ENCODE results near the gene LPIN1.
A peak's percentile ranks its signal among the peaks of the same experiment; 100 is the strongest.

LPIN1 gene

DNA sequence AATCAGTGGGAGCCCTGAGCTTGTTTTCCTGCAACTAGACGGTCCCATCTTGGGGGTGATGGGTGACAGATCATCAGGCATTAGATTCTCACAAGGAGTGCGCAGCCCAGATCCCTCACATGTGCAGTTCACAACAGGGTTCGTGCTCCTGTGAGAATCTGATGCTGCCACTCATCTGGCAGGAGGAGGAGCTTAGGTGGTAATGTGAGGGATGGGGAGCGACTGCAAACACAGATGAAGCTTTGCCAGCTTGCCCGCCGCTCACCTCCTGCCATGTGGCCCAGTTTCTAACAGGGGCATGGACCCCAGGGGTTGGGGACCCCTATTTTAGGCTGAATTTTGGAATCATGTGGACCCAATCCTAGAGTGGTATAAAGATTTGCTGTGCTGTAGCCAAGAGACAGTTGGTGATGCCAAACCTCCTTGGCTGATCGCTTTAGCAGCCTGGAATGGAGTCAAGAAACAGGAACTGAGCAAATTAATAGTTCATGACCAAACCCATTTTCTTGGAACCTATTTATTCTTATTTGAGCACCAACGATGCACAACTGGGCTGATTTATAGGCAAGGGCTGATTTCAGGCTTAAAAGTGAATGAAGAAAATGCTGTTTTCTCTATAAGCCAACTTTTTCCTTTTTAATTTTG, 25.7 kb downstream of the LPIN1 start:
- in situ Hi-C loops (cut with MboI; ENCODE audit: low sequenced_read_pairs, unreplicated experiment) = no loop called here
- TF ChIP-seq, protein P1, sequence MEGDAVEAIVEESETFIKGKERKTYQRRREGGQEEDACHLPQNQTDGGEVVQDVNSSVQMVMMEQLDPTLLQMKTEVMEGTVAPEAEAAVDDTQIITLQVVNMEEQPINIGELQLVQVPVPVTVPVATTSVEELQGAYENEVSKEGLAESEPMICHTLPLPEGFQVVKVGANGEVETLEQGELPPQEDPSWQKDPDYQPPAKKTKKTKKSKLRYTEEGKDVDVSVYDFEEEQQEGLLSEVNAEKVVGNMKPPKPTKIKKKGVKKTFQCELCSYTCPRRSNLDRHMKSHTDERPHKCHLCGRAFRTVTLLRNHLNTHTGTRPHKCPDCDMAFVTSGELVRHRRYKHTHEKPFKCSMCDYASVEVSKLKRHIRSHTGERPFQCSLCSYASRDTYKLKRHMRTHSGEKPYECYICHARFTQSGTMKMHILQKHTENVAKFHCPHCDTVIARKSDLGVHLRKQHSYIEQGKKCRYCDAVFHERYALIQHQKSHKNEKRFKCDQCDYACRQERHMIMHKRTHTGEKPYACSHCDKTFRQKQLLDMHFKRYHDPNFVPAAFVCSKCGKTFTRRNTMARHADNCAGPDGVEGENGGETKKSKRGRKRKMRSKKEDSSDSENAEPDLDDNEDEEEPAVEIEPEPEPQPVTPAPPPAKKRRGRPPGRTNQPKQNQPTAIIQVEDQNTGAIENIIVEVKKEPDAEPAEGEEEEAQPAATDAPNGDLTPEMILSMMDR (IDR thresholded peaks at IDR 0.05; ENCODE audit: borderline replicate concordance, control extremely low read depth, extremely low read depth, insufficient read depth, missing control alignments) = no peak
- DNase-seq (ENCODE audit: low spot score) = no peak

DNA sequence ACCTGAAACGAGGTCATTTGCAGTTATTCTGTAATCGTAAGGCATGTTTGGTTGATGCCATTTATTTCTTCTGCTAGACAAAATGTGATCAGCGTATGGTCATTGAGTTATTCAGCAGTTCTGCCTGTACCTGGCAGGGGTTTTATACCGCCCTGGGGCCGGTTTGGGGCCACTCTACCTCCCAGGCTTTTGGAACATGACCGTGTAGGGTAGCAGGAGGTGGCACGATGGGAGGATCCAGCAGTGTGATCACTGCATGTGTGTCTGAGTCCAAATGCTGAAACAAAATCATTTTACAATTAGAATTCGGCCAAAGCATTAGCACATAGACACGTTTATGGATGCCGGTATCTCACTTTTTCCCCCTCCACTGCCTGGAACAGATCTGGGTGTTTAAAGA, 26.7 kb downstream of the LPIN1 start:
- DNase-seq (ENCODE audit: low spot score) = no peak
- in situ Hi-C loops (cut with MboI; ENCODE audit: low sequenced_read_pairs, unreplicated experiment) = no loop called here
- TF ChIP-seq, protein P1 (IDR thresholded peaks at IDR 0.05; ENCODE audit: borderline replicate concordance, control extremely low read depth, extremely low read depth, insufficient read depth, missing control alignments) = no peak

DNA sequence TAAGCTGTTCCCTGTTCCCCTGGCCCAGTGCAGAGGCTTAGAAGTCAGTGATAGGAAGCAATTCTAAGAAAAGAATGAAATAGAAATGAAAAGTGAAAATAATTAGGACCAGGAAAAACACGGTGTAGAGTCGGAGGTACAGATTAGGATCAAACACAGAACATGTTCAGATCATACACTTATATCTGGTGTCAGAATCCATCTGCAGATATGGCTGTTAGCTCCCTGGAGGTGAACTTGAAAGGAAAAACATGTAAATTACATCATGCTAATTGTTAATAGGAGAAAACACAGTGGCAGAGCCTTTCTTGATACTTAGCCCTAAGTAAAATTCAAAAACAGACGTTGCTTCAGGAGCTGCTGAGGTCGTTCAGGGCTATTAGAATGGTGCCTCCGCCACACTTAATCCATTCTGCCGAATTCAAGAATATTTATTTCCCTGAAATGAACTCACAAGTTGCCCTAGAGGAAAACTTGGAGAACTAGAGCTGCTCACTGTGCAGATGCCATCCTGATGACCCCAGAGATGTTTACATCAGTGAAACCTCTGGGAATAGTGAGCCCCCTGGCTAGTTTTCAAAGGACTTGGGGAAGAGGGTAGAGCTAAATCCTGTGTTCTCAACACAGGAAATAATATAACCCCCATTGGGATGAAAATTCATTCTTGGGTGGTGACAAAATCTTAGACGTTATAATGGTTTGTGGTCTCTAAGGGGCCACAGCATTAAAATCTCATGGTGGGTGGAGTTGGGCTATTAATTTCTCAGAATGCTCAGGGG, 27.5 kb downstream of the LPIN1 start:
- DNase-seq (ENCODE audit: low spot score) = no peak
- TF ChIP-seq, protein P1 (IDR thresholded peaks at IDR 0.05; ENCODE audit: borderline replicate concordance, control extremely low read depth, extremely low read depth, insufficient read depth, missing control alignments) = no peak
- in situ Hi-C loops (cut with MboI; ENCODE audit: low sequenced_read_pairs, unreplicated experiment) = no loop called here

DNA sequence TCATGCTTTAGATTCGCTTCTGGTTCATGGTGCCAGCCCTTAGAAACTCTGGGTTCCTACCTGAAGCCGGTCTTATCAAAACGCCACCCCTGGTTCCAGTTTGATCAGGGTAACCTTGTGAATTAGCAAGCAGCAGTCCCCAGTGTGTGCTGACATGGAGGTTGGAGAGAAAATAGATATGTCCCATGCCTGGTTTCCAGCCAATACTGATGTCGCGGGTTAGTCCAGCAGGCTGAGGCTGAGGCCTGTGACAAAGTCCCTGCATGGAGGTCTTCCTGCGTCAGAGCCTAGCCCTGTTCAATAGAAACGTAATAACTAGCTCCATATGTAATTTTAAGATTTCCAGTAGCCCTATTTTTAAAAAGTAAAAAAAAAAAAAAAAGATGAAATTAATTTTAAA, 28.2 kb downstream of the LPIN1 start:
- no peak for DNase-seq (ENCODE audit: low spot score)
- in situ Hi-C loops (cut with MboI; ENCODE audit: low sequenced_read_pairs, unreplicated experiment) = no loop called here
- TF ChIP-seq, protein P1 (IDR thresholded peaks at IDR 0.05; ENCODE audit: borderline replicate concordance, control extremely low read depth, extremely low read depth, insufficient read depth, missing control alignments) = no peak

DNA sequence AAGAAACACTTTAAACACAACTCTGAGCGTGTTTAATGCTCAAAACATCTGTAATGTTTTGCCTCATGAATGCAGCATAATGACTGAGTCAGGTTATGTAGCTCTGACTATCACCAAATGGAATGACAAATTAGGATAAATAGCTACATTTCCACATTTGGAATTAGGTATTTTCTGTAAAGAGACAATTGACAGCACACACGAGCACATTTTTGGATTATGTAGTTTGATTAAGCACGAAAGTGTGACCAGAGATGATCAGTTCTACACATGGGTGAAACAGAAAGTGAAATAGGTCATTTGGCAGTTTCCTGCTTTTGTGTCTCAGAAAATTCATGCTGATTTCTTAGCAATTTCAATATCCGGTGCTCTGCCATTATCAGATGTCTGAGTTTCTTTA, 29.0 kb downstream of the LPIN1 start:
- TF ChIP-seq, protein P1 (IDR thresholded peaks at IDR 0.05; ENCODE audit: borderline replicate concordance, control extremely low read depth, extremely low read depth, insufficient read depth, missing control alignments) = no peak
- DNase-seq (ENCODE audit: low spot score) = peak; percentile 76
- in situ Hi-C loops (cut with MboI; ENCODE audit: low sequenced_read_pairs, unreplicated experiment) = no loop called here

DNA sequence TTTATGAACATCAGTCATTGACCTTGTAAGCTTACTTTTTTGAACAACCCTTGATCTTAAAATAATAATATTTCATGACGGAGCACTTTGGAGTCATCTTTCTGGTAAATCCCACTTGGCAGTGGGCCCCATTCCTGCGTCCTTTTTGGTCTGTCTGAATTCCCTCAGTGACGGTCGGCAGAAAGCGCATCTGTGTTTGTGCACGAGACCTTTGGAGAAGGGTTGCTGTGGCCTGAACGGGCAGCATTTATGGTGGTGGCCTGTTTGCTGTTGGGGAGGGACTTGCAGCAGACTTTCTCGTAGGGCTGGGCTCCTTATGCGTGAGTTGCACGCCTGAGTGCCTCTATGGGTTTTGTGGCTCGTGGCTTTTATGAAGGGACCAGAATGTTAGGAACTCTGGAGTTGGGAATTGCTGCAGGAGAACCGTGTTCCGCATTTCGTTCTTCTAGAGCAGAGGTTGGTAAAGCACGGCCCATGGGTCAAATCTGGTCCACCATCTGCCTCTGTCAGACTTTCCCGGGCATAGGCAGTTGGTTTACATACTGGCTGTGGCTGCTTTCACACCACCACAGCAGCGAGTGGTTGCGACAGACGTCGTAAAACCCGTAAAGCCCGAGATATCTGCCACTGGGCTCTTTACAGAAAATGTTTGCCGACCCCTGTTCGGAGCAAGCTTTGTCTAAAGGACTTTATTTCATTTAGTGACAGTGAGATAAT, 30.8 kb downstream of the LPIN1 start:
- in situ Hi-C loops (cut with MboI; ENCODE audit: low sequenced_read_pairs, unreplicated experiment) = no loop called here
- TF ChIP-seq, protein P1 (IDR thresholded peaks at IDR 0.05; ENCODE audit: borderline replicate concordance, control extremely low read depth, extremely low read depth, insufficient read depth, missing control alignments) = no peak
- DNase-seq (ENCODE audit: low spot score) = no peak
